Activated naive CD4-positive, alpha-beta T cell treated with anti-CD3 and anti-CD28 coated beads for 36 hours (primary cell): ENCODE measurements around the gene KCNQ5. TPM values are rescaled to one million over a fixed set of nuclear protein-coding genes. Genes with fewer than 3 reads are reported as not detected.
"Not testable (repeated sequence)": the region's sequence is repeated elsewhere in the genome, so short reads cannot be mapped to it uniquely, and the experiment has no call there.

ENCODE experiments used
- CTCF ChIA-PET: fragments of 350-600 bp; sonication (Branson Sonifier 250); formaldehyde crosslinking; loops from one replicate; lab custom pipeline; 2021; ENCODE audit warnings: antibody characterized with exemption; lab: Charles Lee
- DNase-seq: peaks from one replicate; pipeline ENCODE4 v3.0.0-alpha.2; 2020
- H3K27ac Mint-ChIP-seq: one replicate; pipeline ENCODE4 v1.8.0; 2021; ENCODE audit warnings: mild to moderate bottlenecking, mixed read lengths
- H3K27me3 Mint-ChIP-seq: one replicate; pipeline ENCODE4 v1.8.0; 2021; ENCODE audit warnings: low read depth, mixed read lengths
- H3K36me3 Mint-ChIP-seq: one replicate; pipeline ENCODE4 v1.8.0; 2021; ENCODE audit warnings: low read depth, mixed read lengths
- H3K4me1 Mint-ChIP-seq: one replicate; pipeline ENCODE4 v1.8.0; 2021; ENCODE audit warnings: low read depth, mixed read lengths
- H3K4me3 Mint-ChIP-seq: one replicate; pipeline ENCODE4 v1.8.0; 2021; ENCODE audit warnings: mild to moderate bottlenecking, moderate library complexity, mixed read lengths
- H3K9me3 Mint-ChIP-seq: one replicate; pipeline ENCODE4 v1.8.0; 2021; ENCODE audit warnings: mixed read lengths
- intact Hi-C: fragments of 100-400 bp; cut with micrococcal nuclease; formaldehyde crosslinking; loops from one replicate; pipeline ENCODE4 v1.15.1; 2023
- total RNA-seq, 2 experiments: library from RNA; stranded (reverse); gene quantifications; one replicate each; pipeline ENCODE4 v1.2.3, GENCODE V29; 2021

KCNQ5 gene
- total RNA-seq, result 10 to 100 TPM; 11.8 to 12.0 TPM

DNA sequence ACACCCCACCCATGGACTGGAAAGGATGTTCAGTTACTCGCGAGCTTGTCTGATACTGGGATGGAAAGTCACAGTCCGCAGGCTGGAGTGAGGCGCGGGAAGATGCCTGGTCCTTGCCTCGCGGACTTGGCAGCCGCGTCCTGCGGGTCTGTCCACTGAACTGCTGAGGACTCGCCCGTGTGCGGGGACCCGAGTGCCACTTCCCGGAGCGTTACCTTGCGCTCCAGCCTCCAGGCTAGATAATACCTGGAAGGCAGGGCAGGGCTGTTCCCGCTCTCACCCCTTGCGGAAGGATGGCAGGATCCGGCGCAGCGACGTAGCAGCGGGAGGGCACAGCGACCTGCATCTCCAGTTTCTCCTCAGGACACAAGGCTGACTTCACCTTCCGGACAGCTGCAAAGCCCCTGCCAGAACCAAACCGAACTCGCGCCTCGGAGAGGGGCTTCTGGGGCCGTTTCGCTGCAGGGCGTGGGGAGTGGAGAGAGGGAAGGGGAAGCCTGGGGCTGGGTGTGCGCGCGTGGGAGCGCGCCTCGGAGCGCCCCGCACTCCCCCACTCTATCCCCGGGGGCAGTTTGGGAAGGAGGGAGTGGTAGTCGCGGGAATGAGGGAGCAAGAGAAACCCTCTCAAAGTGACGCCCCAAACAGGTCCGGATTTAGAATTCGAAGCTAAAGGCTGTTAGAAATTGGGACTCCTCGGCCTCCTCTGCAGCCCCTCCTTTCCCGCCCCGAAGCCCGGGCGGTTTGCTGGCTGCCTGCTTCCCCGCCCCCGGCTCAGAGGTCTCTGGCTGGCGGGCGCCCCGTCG, at the start of gene KCNQ5:
Gene KCNQ5 (plus strand): TSS at position 774 of the 803 bp plus-strand sequence.
- Mint-ChIP-seq H3K4me3 (peak within 1 kb of the TSS; percentile 96), H3K27me3 (no peaks in the 10 kb centered on the region), H3K27ac (peak within 1 kb of the TSS; percentile 99), H3K4me1 (peaks cover 63% of the 10 kb centered on the region), H3K36me3 (peaks cover 9% of the 10 kb centered on the region), H3K9me3 (no peaks in the 10 kb centered on the region)
- intact Hi-C loops, result loop anchor here (2.0 to 10.0 kb wide), 8 partner anchors 69 to 1103 kb away; partner anchors contain the start of genes KHDC1, MTO1 and SLC17A5
- peak; percentile 53 for DNase-seq
- CTCF ChIA-PET, result interaction anchor here (1.1 to 6.9 kb wide), 8 partner anchors 9 to 510 kb away, joined by 3 to 138 read pairs (median 4); no protein-coding TSS in a partner anchor

DNA sequence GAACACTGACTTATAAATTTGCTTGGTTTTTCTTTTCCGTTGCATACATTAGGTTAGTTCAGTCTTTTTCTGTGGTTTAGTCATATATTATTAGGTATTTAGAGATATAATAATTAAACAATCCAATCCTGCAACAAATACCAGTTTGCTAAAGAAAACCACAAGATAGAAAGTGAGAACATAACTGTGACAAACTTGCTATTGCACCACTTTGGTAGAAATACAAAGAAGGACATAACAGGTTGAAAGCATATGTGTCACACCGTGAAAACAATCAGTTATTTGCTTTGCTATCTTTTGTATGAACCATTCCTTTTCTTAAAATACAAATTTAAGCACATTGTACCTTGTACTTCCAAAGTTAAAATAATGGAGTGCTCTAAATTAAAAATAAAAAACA, 42.0 kb upstream of the KCNQ5 start:
- DNase-seq, result no peak
- no peak overlapping the region for H3K4me3 Mint-ChIP-seq
- no peak overlapping the region for H3K27ac Mint-ChIP-seq
- CTCF ChIA-PET, result interaction anchor here (1.0 to 2.2 kb wide), 6 partner anchors 10 to 553 kb away, joined by 3 to 13 read pairs (median 5); no protein-coding TSS in a partner anchor
- no peaks in the 10 kb centered on the region for H3K36me3 Mint-ChIP-seq
- intact Hi-C loops, result loop anchor here (5.0 kb wide), 1 partner anchor 168 kb away; no protein-coding TSS in a partner anchor
- H3K27me3 Mint-ChIP-seq, result no peaks in the 10 kb centered on the region
- H3K9me3 Mint-ChIP-seq, result no peaks in the 10 kb centered on the region
- peaks cover 3% of the 10 kb centered on the region for H3K4me1 Mint-ChIP-seq

- Mint-ChIP-seq H3K4me1 (peaks cover 3% of the 10 kb centered on the region), H3K27ac (no peak overlapping the region), H3K9me3 (no peaks in the 10 kb centered on the region), H3K27me3 (no peaks in the 10 kb centered on the region), H3K4me3 (no peak overlapping the region), H3K36me3 (no peaks in the 10 kb centered on the region)
- CTCF ChIA-PET, result interaction anchor here (0.6 to 2.2 kb wide), 13 partner anchors 9 to 606 kb away, joined by 3 to 13 read pairs (median 4); no protein-coding TSS in a partner anchor
- intact Hi-C loops, result loop anchor here (5.0 kb wide), 1 partner anchor 168 kb away; no protein-coding TSS in a partner anchor
- DNase-seq, result peak; percentile 31
Observed at GRCh38 chr6:72580281-72580940, 41.5 kb upstream of the KCNQ5 start.

DNA sequence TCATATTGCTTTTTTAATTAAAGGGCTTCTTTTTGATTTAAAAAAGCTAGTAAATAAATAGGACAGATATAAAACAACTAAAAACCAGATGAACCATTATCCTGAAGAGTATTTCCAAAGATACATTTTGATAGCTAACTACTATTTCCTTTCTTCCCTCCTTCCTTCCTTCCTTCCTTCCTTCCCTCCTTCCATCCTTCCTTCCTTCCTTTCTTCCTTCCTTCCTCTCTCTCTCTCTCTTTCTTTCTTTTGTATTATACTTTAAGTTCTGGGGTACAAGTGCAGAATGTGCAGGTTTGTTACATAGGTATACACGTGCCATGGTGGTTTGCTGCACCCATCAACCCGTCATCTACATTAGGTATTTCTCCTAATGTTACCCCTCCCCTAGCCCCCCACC, 40.9 kb upstream of the KCNQ5 start:
- intact Hi-C loops, result loop anchor here (5.0 kb wide), 1 partner anchor 169 kb away; no protein-coding TSS in a partner anchor
- not testable (repeated sequence) for H3K36me3 Mint-ChIP-seq, H3K27ac Mint-ChIP-seq, DNase-seq, H3K9me3 Mint-ChIP-seq, H3K27me3 Mint-ChIP-seq, H3K4me1 Mint-ChIP-seq, H3K4me3 Mint-ChIP-seq
- CTCF ChIA-PET, result interaction anchor here (0.6 to 2.2 kb wide), 13 partner anchors 8 to 605 kb away, joined by 3 to 13 read pairs (median 4); no protein-coding TSS in a partner anchor

GRCh38 chr6:72588155-72588554, 33.7 kb upstream of the KCNQ5 start:
- CTCF ChIA-PET, result interaction anchor here (0.7 to 2.3 kb wide), 5 partner anchors 13 to 541 kb away, joined by 3 to 16 read pairs (median 3); no protein-coding TSS in a partner anchor
- intact Hi-C loops, result no loop called here
- Mint-ChIP-seq H3K36me3 (no peaks in the 10 kb centered on the region), H3K27ac (no peak overlapping the region), H3K9me3 (no peaks in the 10 kb centered on the region), H3K27me3 (no peaks in the 10 kb centered on the region), H3K4me1 (peaks cover 13% of the 10 kb centered on the region), H3K4me3 (no peak overlapping the region)
- DNase-seq, result no peak

GRCh38 chr6:72589096-72589495, 32.8 kb upstream of the KCNQ5 start:
- Mint-ChIP-seq H3K27me3 (no peaks in the 10 kb centered on the region), H3K27ac (no peak overlapping the region), H3K4me3 (no peak overlapping the region), H3K36me3 (no peaks in the 10 kb centered on the region), H3K4me1 (peaks cover 13% of the 10 kb centered on the region), H3K9me3 (no peaks in the 10 kb centered on the region)
- DNase-seq, result no peak
- CTCF ChIA-PET, result interaction anchor here (1.0 to 2.3 kb wide), 6 partner anchors 9 to 540 kb away, joined by 3 to 16 read pairs (median 4); no protein-coding TSS in a partner anchor
- intact Hi-C loops, result no loop called here

GRCh38 chr6:72595812-72596211, 26.1 kb upstream of the KCNQ5 start:
- CTCF ChIA-PET, result no interaction called here
- H3K9me3 Mint-ChIP-seq, result no peaks in the 10 kb centered on the region
- intact Hi-C loops, result no loop called here
- no peak for DNase-seq
- no peak overlapping the region for H3K27ac Mint-ChIP-seq
- H3K27me3 Mint-ChIP-seq, result peaks cover 2% of the 10 kb centered on the region
- peaks cover 5% of the 10 kb centered on the region for H3K4me1 Mint-ChIP-seq
- H3K36me3 Mint-ChIP-seq, result no peaks in the 10 kb centered on the region
- H3K4me3 Mint-ChIP-seq, result no peak overlapping the region

DNA sequence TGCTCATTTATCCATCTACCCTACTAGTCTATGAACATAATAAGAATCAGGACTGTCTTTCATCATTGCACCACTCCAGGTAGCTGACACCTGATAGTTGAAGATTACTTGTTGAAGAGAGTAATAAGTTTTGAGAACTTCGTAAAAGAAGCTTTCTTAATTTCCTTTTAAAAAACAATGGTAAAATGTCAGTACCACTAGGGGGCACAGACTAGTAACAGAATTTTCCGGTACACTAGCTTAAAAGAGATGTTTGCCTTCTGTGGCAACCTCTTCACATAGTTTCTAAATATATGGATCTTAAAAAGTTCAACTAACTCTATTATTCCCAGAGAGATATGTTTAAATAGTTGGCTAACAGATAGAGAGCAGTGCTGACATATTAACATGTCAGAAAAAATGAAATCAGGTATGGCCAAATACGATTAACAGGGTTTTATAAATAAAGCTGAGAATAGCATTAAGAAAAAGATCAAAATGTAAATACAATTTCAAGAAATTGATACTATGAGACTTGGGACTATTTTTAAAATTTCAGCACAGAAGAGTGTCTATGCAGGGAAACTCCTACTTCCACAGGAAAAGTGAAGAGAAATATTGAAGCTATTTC, 5.4 kb upstream of the KCNQ5 start:
- intact Hi-C loops, result loop anchor here (1.0 kb wide), 4 partner anchors 10 to 565 kb away; no protein-coding TSS in a partner anchor
- Mint-ChIP-seq H3K4me3 (no peak overlapping the region), H3K9me3 (peaks cover 3% of the 10 kb centered on the region), H3K4me1 (peaks cover 52% of the 10 kb centered on the region), H3K36me3 (peaks cover 3% of the 10 kb centered on the region), H3K27ac (no peak overlapping the region), H3K27me3 (no peaks in the 10 kb centered on the region)
- DNase-seq, result no peak
- CTCF ChIA-PET, result interaction anchor here (0.5 to 6.9 kb wide), 48 partner anchors 9 to 1032 kb away, joined by 3 to 138 read pairs (median 4); no protein-coding TSS in a partner anchor

DNA sequence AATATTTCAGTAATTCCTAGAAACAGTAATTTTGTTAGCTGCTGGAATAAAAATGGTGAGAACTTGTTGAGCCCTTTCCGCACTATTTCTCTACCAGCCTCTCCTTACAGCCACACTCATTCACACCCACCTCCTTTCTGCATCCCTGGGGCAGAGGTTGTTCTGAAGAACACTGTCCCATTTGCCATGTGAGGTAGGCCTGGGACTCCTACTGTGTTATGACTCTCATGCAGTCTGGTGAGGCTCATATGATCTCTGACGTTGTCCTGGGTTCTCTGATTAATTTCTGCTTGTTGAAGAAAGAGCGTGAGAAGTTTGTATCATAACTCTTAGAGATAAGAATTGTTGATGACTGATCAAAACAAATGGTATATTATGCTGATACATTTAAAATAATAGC, 4.1 kb upstream of the KCNQ5 start:
- no peaks in the 10 kb centered on the region for H3K27me3 Mint-ChIP-seq
- H3K36me3 Mint-ChIP-seq, result peaks cover 3% of the 10 kb centered on the region
- peaks cover 3% of the 10 kb centered on the region for H3K9me3 Mint-ChIP-seq
- H3K4me3 Mint-ChIP-seq, result no peak overlapping the region
- H3K4me1 Mint-ChIP-seq, result peaks cover 50% of the 10 kb centered on the region
- CTCF ChIA-PET, result interaction anchor here (1.0 to 6.9 kb wide), 8 partner anchors 10 to 514 kb away, joined by 3 to 138 read pairs (median 7); no protein-coding TSS in a partner anchor
- H3K27ac Mint-ChIP-seq, result no peak overlapping the region
- intact Hi-C loops, result no loop called here
- no peak for DNase-seq

DNA sequence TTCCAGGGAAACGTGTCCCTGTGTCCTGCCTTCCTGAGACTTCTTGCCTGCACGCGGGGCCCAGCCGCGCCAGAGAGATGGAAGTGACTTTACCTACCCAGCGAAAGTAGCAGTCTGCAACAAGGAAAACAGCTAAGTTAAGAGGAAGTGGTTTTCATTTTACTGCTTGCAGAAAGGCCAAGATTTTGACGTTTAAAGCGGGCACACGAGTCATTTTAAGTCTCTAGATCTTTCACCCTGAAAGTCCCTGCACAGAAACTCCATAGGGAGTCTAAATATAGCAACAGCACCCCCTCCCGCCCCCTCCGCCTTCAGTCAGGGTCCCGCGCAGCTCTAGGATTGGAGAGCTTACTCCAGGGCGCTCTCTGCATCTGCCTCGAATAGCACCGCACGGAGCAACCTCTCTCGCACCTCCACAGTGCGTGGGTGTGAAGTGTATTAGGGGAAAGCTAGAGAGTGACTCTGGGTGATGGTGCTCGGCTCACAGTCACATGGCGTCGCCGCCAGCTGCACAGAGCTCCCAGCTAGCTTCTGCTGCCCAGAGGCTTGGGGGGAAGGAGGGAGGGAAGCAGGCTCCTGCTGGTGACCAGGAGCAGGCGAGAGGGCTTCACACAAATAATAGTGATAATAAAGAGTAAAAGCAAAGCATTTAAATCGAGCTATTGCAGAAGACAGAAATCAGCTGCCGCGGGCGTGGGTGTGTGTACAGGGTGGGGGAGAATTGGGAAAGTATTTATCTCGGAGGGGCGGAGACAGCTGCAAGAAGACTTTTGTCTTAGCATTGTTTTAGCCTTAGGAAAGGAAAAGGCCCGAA, 1.8 kb upstream of the KCNQ5 start:
- CTCF ChIA-PET, result interaction anchor here (0.7 to 6.9 kb wide), 11 partner anchors 8 to 549 kb away, joined by 3 to 138 read pairs (median 4); no protein-coding TSS in a partner anchor
- intact Hi-C loops, result loop anchor here (1.0 to 10.0 kb wide), 19 partner anchors 29 to 1105 kb away; partner anchors contain the start of genes CD109, EEF1A1, KHDC1 and MTO1
- Mint-ChIP-seq H3K9me3 (no peaks in the 10 kb centered on the region), H3K27me3 (no peaks in the 10 kb centered on the region), H3K36me3 (peaks cover 2% of the 10 kb centered on the region), H3K4me3 (peak overlapping the region; percentile 96), H3K27ac (peak overlapping the region; percentile 99), H3K4me1 (peaks cover 54% of the 10 kb centered on the region)
- peak; percentile 95 for DNase-seq

DNA sequence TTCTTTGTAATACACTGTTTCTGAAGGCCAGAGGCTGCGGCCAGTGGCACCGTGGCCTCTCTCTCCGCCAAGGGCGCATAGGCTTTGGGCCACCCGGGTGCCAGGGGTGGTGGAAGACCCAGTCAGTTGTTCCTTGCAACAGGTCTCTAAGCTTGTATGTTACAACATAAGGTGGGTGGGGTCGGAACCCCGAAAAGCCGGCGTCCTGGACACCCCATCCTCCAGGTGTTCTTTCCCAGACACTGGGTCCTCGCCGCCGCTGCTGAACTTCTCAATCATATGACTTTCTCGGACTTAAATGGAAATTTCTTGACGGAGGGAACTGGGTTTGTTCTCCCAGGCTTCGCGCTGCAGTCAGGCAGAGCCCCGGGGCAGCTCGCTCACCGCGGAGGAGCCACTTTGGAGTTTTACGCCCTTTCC, 983 bp upstream of the KCNQ5 start:
- H3K27me3 Mint-ChIP-seq, result no peaks in the 10 kb centered on the region
- peaks cover 61% of the 10 kb centered on the region for H3K4me1 Mint-ChIP-seq
- H3K36me3 Mint-ChIP-seq, result peaks cover 4% of the 10 kb centered on the region
- peak; percentile 34 for DNase-seq
- intact Hi-C loops, result loop anchor here (1.0 to 10.0 kb wide), 19 partner anchors 28 to 1104 kb away; partner anchors contain the start of genes CD109, EEF1A1, KHDC1 and MTO1
- CTCF ChIA-PET, result interaction anchor here (1.2 to 6.9 kb wide), 7 partner anchors 9 to 511 kb away, joined by 3 to 138 read pairs (median 5); no protein-coding TSS in a partner anchor
- peak overlapping the region; percentile 99 for H3K27ac Mint-ChIP-seq
- no peaks in the 10 kb centered on the region for H3K9me3 Mint-ChIP-seq
- H3K4me3 Mint-ChIP-seq, result peak overlapping the region; percentile 96
